NCI-H187 (cell line): ENCODE data around the gene C2CD2.

ENCODE experiments used
- DNase-seq, 2 experiments: peaks; one replicate each; lab custom pipeline; 2025; lab: John Stamatoyannopoulos, UW

Gene C2CD2

DNA sequence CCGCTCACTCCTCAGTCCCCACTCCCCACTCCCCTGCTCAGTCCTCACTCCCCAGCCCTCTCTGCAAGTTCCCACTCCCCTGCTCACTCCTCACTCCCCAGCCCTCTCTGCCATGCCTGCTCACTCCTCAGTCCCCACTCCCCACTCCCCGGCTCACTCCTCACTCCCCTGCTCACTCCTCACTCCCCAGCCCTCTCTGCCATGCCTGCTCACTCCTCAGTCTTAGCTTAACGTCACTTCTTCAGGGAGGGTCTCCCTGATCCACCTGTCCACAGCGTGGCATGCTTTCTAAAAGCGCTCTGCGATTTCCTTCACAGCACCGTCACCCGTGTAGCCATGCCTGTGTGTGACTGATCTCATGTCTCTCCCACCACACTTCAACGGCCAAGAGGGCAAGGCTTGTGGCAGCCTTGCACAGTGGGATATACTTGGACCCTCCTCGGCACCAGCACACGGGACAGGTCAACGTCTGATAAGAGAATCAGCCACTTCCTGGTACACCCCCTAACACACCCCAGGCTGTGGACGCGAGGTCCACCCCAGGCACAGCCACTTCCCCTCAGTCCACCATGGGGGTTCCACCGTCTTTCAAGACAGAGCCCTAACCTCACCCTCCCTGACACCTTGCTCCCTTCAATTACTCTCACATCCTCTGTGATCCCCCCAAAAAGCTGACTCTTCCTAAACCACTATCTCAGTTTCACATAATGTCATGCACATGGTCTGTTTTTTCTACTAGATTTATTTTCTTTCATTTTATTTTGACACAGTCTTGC is 88.6 kb downstream of the C2CD2 start:
- no peak for DNase-seq

- no peak for DNase-seq
Measured at GRCh38 chr21:41864311-41865001, 89.4 kb downstream of the C2CD2 start.

GRCh38 chr21:41863439-41863740 is 90.4 kb downstream of the C2CD2 start:
- no peak for DNase-seq

DNA sequence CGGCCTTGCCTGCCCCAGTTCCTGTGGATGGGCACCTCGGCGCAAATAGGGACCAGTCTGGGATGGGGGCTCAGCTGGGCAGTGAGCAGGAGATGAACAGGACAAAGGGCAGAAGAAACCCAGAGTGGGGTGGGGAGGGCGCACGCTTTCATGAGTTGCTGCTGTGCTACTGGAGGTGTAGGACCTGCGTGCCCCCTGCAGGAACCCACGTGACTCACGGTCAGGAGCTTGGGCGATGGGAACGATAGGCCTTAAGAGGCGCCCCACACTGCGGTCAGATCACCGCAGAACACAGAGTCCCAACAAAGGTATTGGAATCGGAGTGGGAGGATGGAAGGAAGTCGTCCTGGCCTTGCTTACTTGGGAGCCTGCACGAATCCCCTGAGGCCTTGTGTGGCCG is 91.8 kb downstream of the C2CD2 start:
- no peak for DNase-seq

DNA sequence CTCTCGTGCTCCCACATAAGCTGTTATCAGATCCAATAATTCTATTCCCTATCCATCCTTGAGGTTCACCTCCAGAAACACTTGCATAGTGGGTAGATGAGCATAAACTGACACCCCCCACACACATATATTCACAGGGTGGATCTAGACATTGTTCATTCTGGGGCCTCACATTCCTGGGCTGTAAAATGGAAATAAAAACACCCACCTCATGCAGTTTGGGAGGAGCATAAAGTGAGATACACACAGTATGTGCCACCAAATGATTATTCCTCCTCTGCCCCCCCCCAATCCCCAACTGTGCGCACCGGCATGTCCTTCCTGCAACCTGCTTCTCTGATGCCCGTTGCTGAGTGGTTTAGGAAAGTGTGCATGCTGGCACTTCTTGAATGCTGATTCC is 92.6 kb downstream of the C2CD2 start:
- no peak for DNase-seq

GRCh38 chr21:41859297-41859980 is 94.4 kb downstream of the C2CD2 start:
- DNase-seq, result no peak

- DNase-seq, result no peak
Measured at GRCh38 chr21:41858466-41859296, 95.1 kb downstream of the C2CD2 start.

GRCh38 chr21:41857771-41858300 is 96.0 kb downstream of the C2CD2 start:
- DNase-seq, result no peak

- no peak for DNase-seq
Measured at GRCh38 chr21:41856572-41856971, 97.2 kb downstream of the C2CD2 start.

GRCh38 chr21:41854426-41854995 is 99.3 kb downstream of the C2CD2 start:
- DNase-seq, result no peak

GRCh38 chr21:41852929-41853320 is 100.9 kb downstream of the C2CD2 start:
- DNase-seq, result no peak

DNA sequence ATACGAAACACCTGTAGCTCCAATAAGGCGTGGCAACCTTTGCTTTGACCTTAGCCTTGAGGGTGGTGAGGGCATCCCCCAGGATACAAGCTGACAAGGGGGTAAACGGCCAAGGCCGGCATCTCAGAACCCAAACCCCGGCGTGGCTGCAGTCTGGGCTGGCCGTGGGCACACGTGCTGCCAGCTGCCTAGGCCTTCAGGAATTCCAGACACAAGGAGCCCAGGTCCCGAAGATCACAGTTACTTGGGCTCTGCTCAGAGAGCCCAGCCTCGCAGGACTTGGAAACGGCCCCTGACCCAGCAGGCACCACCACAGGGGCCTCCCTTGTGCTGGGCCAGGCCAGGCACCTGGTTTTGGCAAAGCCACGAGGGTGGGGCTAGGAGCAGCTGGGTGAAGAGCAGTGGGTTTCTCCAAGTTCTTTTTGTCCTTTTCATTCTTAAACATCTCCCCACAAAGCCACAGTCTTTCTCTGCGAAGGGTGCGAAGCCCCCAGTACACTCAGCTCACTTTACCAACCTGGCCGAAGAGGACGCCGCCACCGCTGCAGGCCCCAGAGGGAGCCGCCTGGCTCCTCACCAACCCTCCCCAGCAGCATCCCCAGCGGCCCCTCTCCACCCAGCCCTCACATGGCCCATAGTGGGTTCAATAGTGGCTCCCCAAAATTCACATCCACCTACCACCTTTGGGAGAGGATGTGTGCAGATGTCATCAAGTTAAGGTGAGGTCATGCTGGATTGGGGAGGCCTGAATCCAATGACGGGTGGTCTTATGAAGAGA is 101.5 kb downstream of the C2CD2 start:
- DNase-seq, result no peak

DNA sequence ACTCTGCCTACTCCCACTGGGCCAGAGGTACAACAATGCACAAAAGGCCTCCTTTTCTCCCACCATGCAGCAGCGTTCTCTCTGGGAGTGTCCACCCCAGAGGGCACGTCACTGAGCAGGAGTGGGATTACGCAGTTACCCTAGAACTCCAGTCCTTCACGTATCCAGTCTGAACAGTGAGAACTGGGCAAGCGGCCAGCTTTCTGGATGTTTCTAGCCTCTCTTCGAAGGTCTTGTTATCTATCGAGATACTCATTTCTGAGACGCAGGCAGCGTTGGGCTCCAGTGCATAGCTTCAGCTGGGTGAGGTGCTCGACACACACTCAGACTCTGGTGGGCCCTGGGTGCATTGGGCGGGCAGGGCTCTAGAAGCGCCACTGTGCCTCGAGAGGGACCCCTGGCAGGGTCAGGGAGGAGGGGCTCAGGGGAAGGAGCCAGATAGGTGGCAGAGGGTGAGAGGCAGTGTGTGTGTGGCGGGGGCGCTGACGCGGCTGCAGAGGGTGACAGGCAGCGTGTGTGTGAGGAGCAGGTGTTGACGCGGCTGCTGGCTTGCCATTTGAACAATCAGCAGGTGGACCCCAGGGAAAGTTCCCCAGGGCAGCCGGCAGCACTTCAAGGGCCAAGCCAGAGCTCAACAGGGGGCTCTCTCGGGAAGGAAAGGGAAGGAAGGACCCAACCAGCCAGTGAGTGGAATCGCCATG is 102.6 kb downstream of the C2CD2 start:
- DNase-seq, result no peak

DNA sequence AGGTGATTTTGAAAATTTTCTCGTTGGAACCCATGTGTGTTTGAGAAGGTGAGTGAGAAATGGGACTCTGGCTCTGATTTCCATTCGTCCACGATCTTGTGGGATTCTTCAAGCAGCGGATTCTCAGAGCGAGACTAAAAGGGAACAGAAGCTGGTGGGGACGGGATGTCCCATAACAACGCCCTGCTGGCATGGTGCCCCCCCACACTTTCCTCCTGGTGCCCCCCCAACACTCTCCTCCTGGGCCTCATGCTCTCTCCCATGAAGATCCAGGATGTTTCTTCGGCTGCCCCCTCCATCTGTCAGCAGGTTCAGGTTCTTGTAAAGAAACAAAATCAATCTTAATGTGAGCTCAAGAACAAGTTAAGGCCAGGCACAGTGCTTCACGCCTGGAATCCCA is 103.7 kb downstream of the C2CD2 start:
- DNase-seq, result no peak

DNA sequence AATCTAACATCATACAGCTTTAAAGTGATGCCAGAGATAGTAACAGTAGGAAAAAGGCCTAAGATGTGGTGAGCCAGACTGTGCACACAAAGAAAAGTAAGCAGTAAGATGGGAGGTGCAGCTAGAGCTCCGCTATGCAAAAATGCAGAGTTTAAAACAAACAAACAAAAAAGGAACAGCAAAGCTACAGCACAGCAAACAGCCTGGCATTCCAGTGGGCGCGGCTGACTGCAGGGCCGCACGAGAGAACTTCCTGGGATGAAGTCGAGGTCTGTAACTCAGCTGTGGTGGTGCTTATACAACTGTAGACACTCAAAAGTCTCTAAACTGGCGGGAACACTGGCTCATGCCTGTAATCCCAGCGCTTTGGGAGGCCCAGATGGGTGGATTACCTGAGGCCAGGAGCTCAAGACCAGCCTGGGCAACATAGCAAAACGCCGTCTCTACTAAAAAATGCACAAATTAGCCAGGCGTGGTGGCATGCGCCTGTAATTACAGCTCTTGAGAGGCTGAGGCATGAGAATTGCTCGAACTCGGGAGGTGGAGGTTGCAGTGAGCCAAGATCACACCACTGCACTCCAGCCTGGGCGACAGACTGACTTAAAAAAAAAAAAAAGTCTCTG is 104.7 kb downstream of the C2CD2 start:
- no peak for DNase-seq

DNA sequence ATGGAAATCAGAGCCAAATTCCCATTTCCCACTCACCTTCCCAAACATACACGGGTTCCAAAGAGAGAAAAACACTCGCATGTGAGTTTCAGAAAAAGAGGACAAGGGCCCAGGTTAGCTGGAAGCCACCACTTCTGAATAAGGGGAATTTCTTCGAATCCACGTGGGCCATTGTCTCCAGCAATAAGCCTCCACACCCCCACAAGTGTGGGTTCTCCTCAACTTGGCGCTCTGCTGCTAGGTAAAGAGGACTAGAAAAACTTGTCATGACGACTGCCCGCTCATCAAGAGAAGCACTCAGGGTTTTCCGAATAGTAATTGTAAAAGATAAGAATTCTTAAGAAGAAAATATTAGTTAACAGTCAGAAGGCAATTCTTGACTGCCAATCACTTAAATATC is 105.3 kb downstream of the C2CD2 start:
- no peak for DNase-seq

GRCh38 chr21:41847066-41847804 is 106.6 kb downstream of the C2CD2 start:
- DNase-seq, result no peak

- no peak for DNase-seq
Measured at GRCh38 chr21:41846536-41846935, 107.3 kb downstream of the C2CD2 start.

- no peak for DNase-seq
Measured at GRCh38 chr21:41846033-41846317, 107.8 kb downstream of the C2CD2 start.
